HFFc6 (cell line): ENCODE results near the gene OGFOD3. TPM values are rescaled to one million over a fixed set of nuclear protein-coding genes. Genes with fewer than 3 reads are reported as not detected.

Source experiments
- DNase-seq: peaks from one replicate; pipeline ENCODE4 v3.0.0-alpha.2; 2018
- H3K27ac Mint-ChIP-seq: 2 replicates; pipeline ENCODE4 v1.8.0; 2020; ENCODE audit warnings: mild to moderate bottlenecking, mixed read lengths
- H3K27me3 Mint-ChIP-seq: 2 replicates; pipeline ENCODE4 v1.8.0; 2021; ENCODE audit warnings: mild to moderate bottlenecking, moderate library complexity, mixed read lengths; ENCODE audit not compliant: insufficient read depth
- H3K36me3 Mint-ChIP-seq: 2 replicates; pipeline ENCODE4 v1.8.0; 2021; ENCODE audit warnings: low read depth, mixed read lengths
- H3K4me1 Mint-ChIP-seq: 2 replicates; pipeline ENCODE4 v1.8.0; 2020; ENCODE audit warnings: low read depth, mixed read lengths
- H3K4me3 Mint-ChIP-seq: 2 replicates; pipeline ENCODE4 v1.8.0; 2020; ENCODE audit warnings: mild to moderate bottlenecking, moderate library complexity, mixed read lengths
- H3K9me3 Mint-ChIP-seq: 2 replicates; pipeline ENCODE4 v1.8.0; 2020; ENCODE audit warnings: mild to moderate bottlenecking, mixed read lengths
- long read RNA-seq: library from polyadenylated mRNA; unstranded; transcript quantifications from one replicate; pipeline ENCODE4 v2.0.0, GENCODE V29; 2019
- total RNA-seq, 6 experiments: library from RNA; stranded (reverse); fragmentation: NEBNext Ultra II Directional; extraction: Animal tissue kit (Norgen Biotek cat#: 25700); gene quantifications; 2 replicates in 1 of 6; 3 replicates in 5 of 6; pipeline ENCODE4 v1.2.3, GENCODE V29; 2021
- TF ChIP-seq, protein P1 (sequence below): fragments of 200-600 bp; sonication (generic); IDR thresholded peaks from 2 replicates; pipeline ENCODE4 v1.5.0; 2021; ENCODE audit warnings: antibody characterized with exemption, mild to moderate bottlenecking

OGFOD3 gene
- 10 to 100 TPM; 26.5 to 31.2 (median 27.9) TPM for total RNA-seq
- long read RNA-seq, full-length matches to known transcripts: 35 of 44 reads
- long read RNA-seq, partial matches to known transcripts: 2 of 44 reads
- long read RNA-seq, other reads (novel, unspliced or antisense): 7 of 44 reads

- peak within 1 kb of the TSS; percentile 88 for H3K4me3 Mint-ChIP-seq
- peaks cover 11% of the 10 kb centered on the region; the same call in 1 of the 2 replicates for H3K9me3 Mint-ChIP-seq
- peak; percentile 43 for DNase-seq
- peaks cover 29% of the 10 kb centered on the region for H3K36me3 Mint-ChIP-seq
- no peaks in the 10 kb centered on the region for H3K27me3 Mint-ChIP-seq
- H3K27ac Mint-ChIP-seq: no peak within 1 kb of the TSS; the same call in 1 of the 2 replicates
- H3K4me1 Mint-ChIP-seq: peaks cover 18% of the 10 kb centered on the region
- TF ChIP-seq, protein P1, sequence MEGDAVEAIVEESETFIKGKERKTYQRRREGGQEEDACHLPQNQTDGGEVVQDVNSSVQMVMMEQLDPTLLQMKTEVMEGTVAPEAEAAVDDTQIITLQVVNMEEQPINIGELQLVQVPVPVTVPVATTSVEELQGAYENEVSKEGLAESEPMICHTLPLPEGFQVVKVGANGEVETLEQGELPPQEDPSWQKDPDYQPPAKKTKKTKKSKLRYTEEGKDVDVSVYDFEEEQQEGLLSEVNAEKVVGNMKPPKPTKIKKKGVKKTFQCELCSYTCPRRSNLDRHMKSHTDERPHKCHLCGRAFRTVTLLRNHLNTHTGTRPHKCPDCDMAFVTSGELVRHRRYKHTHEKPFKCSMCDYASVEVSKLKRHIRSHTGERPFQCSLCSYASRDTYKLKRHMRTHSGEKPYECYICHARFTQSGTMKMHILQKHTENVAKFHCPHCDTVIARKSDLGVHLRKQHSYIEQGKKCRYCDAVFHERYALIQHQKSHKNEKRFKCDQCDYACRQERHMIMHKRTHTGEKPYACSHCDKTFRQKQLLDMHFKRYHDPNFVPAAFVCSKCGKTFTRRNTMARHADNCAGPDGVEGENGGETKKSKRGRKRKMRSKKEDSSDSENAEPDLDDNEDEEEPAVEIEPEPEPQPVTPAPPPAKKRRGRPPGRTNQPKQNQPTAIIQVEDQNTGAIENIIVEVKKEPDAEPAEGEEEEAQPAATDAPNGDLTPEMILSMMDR: no peak
These were observed at the start of gene OGFOD3, which contains the start of gene HEXD for GRCh38 chr17:82418001-82418986. TSS of gene OGFOD3 (minus strand) at chr17:82418586. CDS start at chr17:82418485, 101 bp downstream. TSS of gene HEXD (plus strand) at chr17:82418347. CDS start at chr17:82419800, 1,453 bp downstream.

- no peak overlapping the region for H3K27ac Mint-ChIP-seq
- H3K4me1 Mint-ChIP-seq: peaks cover 5% of the 10 kb centered on the region; the same call in 1 of the 2 replicates
- DNase-seq: no peak
- H3K27me3 Mint-ChIP-seq: no peaks in the 10 kb centered on the region
- H3K4me3 Mint-ChIP-seq: no peak overlapping the region
- no peaks in the 10 kb centered on the region for H3K9me3 Mint-ChIP-seq
- peaks cover 23% of the 10 kb centered on the region for H3K36me3 Mint-ChIP-seq
- TF ChIP-seq, protein P1: no peak
These were observed 46.7 kb upstream of the OGFOD3 start for GRCh38 chr17:82465023-82465603.

DNA sequence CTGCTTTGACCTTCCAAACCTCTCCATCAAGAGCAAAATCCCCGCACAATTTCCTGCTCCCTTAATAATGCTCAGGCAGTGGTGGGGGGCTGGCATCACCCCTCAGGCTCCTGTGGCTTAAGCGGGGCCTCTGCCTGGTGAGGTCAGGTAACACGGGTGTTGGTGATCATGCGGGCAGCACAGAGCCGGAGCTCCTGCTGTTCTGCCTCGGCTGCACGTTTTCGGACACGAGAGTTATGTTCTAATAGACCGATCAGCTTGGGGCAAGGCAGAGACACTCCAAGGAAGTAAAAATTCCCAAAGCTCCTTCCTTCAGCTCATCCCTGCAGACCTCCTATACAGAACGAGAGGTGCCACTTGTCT, 46.2 kb upstream of the OGFOD3 start:
- TF ChIP-seq, protein P1: no peak
- Mint-ChIP-seq H3K27ac (no peak overlapping the region), H3K27me3 (no peaks in the 10 kb centered on the region), H3K36me3 (peaks cover 20% of the 10 kb centered on the region), H3K9me3 (no peaks in the 10 kb centered on the region), H3K4me1 (peaks cover 10% of the 10 kb centered on the region), H3K4me3 (no peak overlapping the region)
- DNase-seq: no peak

- H3K4me1 Mint-ChIP-seq: peaks cover 15% of the 10 kb centered on the region
- peaks cover 16% of the 10 kb centered on the region for H3K36me3 Mint-ChIP-seq
- no peaks in the 10 kb centered on the region for H3K9me3 Mint-ChIP-seq
- no peaks in the 10 kb centered on the region for H3K27me3 Mint-ChIP-seq
- H3K27ac Mint-ChIP-seq: no peak overlapping the region
- no peak for DNase-seq
- no peak overlapping the region for H3K4me3 Mint-ChIP-seq
- TF ChIP-seq, protein P1: no peak
These were observed 45.7 kb upstream of the OGFOD3 start for GRCh38 chr17:82463925-82464566.

GRCh38 chr17:82463391-82463790, 45.0 kb upstream of the OGFOD3 start:
- TF ChIP-seq, protein P1: no peak
- Mint-ChIP-seq H3K9me3 (no peaks in the 10 kb centered on the region), H3K4me1 (peaks cover 12% of the 10 kb centered on the region), H3K36me3 (peaks cover 9% of the 10 kb centered on the region), H3K4me3 (no peak overlapping the region), H3K27ac (no peak overlapping the region), H3K27me3 (no peaks in the 10 kb centered on the region)
- DNase-seq: no peak
